Vagina (tissue), 2 donors: ENCODE data around the gene HDC. TPM values are rescaled to one million over a fixed set of nuclear protein-coding genes. Genes with fewer than 3 reads are reported as not detected.
A peak's percentile ranks its signal among the peaks of the same experiment; 100 is the strongest.

ENCODE experiments used
- DNase-seq, 2 donors: peaks; one replicate each; pipeline ENCODE4 v3.0.0-alpha.2; 2017; ENCODE audit errors: extremely low spot score in 2 of 2
- H3K27ac ChIP-seq: fragments of 200-600 bp; sonication (generic); one replicate; pipeline ENCODE4 v1.5.1; 2019
- H3K27me3 ChIP-seq: fragments of 200-600 bp; sonication (generic); one replicate; pipeline ENCODE4 v1.5.1; 2019
- H3K36me3 ChIP-seq, 2 donors: fragments of 200-600 bp; sonication (generic); one replicate each; pipeline ENCODE4 v1.5.1; 2017 to 2019
- H3K4me1 ChIP-seq: fragments of 200-600 bp; sonication (generic); one replicate; pipeline ENCODE4 v1.5.1; 2019
- H3K4me3 ChIP-seq, 2 donors: fragments of 200-600 bp; sonication (generic); 1 replicate in 1 of 2; 2 replicates in 1 of 2; pipeline ENCODE4 v1.5.1; 2016 to 2019
- H3K9me3 ChIP-seq: fragments of 200-600 bp; sonication (generic); one replicate; pipeline ENCODE4 v1.5.1; 2019
- POLR2A ChIP-seq, 2 donors: fragments of 450-650 bp; IDR thresholded peaks; one replicate each; pipeline ENCODE4 v1.6.1; 2017; ENCODE audit warnings: antibody characterized with exemption in 2 of 2, mild to moderate bottlenecking in 2 of 2, moderate library complexity in 2 of 2
- POLR2AphosphoS5 ChIP-seq, 2 donors: sonication (generic); formaldehyde crosslinking; IDR thresholded peaks; one replicate each; pipeline ENCODE4 v1.9.0; 2017; ENCODE audit warnings: antibody characterized with exemption in 2 of 2, mild to moderate bottlenecking in 2 of 2, low read depth in 1 of 2; ENCODE audit not compliant: insufficient read depth in 1 of 2
- intact Hi-C: fragments of 100-400 bp; cut with DNase I; formaldehyde crosslinking; loops from one replicate; pipeline ENCODE4 v1.15.1; 2023
- total RNA-seq: library from RNA; depleted of rRNA; stranded (reverse); fragments of >200 nt; gene quantifications from one replicate; pipeline ENCODE4 v1.2.3, GENCODE V29; 2016
- TF ChIP-seq, protein P1 (sequence below), 3 experiments: fragments of 450-650 bp in 2 of 3; fragments of 200-600 bp in 1 of 3; sonication (generic) in 1 of 3; IDR thresholded peaks; one replicate each; pipeline ENCODE4 v1.5.1; 2017 to 2019; ENCODE audit warnings: antibody characterized with exemption in 3 of 3, mild to moderate bottlenecking in 2 of 3, moderate library complexity in 2 of 3

HDC gene
- total RNA-seq, 1 donor from 2014 or later: 0.49 TPM

DNA sequence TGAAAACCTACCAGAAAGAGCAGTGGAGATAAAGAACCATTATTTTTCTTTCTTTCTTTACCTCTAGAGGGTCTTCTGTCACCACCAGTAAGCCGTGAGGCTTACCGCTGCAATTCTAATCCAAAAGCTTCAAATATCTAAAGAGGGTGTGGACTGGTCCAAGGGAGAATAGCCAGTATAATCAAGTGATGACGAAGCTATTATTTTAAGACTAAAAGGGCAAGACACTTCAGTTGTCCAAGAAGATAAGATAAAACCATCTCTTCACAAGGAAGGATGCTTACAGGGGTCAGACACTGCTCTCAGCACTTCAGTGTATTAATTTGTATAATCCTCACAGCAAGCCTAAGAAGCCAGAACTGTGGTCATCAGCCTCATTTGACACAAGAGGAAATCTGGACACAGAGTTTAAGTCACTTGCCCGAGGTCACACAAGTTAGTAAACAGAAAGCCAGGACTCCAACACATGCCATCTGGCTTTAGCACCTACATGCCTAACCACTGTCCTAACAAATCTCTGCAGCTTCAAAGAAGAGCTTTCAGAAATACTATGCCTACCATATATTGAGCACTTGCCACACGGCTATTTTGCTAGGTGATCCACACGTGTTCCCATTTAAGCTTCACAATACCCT is 14.6 kb downstream of the HDC start:
- TF ChIP-seq, protein P1, sequence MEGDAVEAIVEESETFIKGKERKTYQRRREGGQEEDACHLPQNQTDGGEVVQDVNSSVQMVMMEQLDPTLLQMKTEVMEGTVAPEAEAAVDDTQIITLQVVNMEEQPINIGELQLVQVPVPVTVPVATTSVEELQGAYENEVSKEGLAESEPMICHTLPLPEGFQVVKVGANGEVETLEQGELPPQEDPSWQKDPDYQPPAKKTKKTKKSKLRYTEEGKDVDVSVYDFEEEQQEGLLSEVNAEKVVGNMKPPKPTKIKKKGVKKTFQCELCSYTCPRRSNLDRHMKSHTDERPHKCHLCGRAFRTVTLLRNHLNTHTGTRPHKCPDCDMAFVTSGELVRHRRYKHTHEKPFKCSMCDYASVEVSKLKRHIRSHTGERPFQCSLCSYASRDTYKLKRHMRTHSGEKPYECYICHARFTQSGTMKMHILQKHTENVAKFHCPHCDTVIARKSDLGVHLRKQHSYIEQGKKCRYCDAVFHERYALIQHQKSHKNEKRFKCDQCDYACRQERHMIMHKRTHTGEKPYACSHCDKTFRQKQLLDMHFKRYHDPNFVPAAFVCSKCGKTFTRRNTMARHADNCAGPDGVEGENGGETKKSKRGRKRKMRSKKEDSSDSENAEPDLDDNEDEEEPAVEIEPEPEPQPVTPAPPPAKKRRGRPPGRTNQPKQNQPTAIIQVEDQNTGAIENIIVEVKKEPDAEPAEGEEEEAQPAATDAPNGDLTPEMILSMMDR (IDR thresholded peaks at IDR 0.05): no peak
- no peak for TF ChIP-seq POLR2A (IDR thresholded peaks at IDR 0.05)
- TF ChIP-seq POLR2AphosphoS5 (IDR thresholded peaks at IDR 0.05; ENCODE audit: insufficient read depth in 1 of 2, low read depth in 1 of 2): no peak
- no peaks in the 10 kb centered on the region for H3K36me3 ChIP-seq
- no peaks in the 10 kb centered on the region for H3K9me3 ChIP-seq
- no peak overlapping the region for H3K27ac ChIP-seq
- H3K27me3 ChIP-seq: no peaks in the 10 kb centered on the region
- intact Hi-C loops: no loop called here
- no peaks in the 10 kb centered on the region for H3K4me1 ChIP-seq
- DNase-seq: peak in 1 of 2 donors; percentile 44
- H3K4me3 ChIP-seq: no peak overlapping the region

DNA sequence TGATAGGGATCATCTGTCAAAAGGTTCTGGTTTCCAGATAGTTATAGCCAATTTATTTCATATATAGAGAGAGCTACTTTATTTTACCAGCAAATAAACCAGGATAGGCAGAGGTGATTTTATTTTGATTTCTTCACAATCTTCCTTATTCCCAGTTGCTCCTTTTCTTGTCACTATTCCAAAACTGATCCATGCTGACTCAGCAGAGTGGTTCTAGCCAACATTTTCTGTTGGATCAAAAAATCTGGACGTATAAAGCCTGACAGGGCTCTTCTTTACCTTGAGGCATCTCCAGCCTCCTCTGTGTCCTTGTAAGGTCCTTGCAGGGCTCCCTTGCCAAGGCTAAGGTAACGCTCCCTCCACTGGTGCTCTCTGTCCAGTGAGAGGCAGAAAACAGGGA is 15.8 kb downstream of the HDC start:
- TF ChIP-seq, protein P1 (IDR thresholded peaks at IDR 0.05): no peak
- intact Hi-C loops: no loop called here

DNA sequence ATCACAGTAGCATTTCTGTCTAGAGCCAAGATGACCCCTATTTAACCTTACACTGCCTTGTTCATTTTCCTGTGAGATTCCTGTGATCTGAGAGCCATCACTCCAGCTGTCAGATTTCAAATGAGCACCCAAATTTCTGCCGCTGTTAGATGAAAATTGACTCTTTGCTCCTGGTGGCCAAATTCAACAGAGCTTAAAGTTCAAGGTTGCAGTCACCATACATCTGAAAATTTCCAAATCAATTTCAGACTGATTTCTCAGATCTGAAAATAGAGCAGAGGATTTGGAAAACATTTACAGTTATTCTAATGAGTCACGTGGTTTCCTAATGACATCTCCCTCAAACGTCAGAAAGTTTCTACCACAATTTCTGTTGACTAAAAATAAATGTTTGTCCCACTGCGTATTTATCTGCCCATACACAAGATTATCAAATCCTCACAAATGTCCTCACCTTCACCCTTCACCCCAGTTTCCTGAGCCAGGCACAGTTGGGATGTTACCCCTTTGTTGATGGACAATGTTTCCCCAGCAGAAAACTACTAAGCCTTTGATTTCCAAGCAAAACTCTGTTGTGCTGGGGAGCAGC is 16.4 kb downstream of the HDC start:
- no peaks in the 10 kb centered on the region for H3K36me3 ChIP-seq
- no peak overlapping the region for H3K4me3 ChIP-seq
- intact Hi-C loops: no loop called here
- no peak for TF ChIP-seq POLR2A (IDR thresholded peaks at IDR 0.05)
- TF ChIP-seq, protein P1 (IDR thresholded peaks at IDR 0.05): no peak
- no peak for TF ChIP-seq POLR2AphosphoS5 (IDR thresholded peaks at IDR 0.05; ENCODE audit: insufficient read depth in 1 of 2, low read depth in 1 of 2)
- DNase-seq: no peak
- H3K9me3 ChIP-seq: no peaks in the 10 kb centered on the region
- no peaks in the 10 kb centered on the region for H3K4me1 ChIP-seq
- H3K27ac ChIP-seq: no peak overlapping the region
- H3K27me3 ChIP-seq: no peaks in the 10 kb centered on the region

More for the DNA sequence above, 15.8 kb downstream of the HDC start:
- no peak overlapping the region for H3K27ac ChIP-seq
- DNase-seq: no peak
- no peaks in the 10 kb centered on the region for H3K36me3 ChIP-seq
- H3K4me3 ChIP-seq: no peak overlapping the region
- H3K4me1 ChIP-seq: no peaks in the 10 kb centered on the region
- no peaks in the 10 kb centered on the region for H3K9me3 ChIP-seq
- no peaks in the 10 kb centered on the region for H3K27me3 ChIP-seq

DNA sequence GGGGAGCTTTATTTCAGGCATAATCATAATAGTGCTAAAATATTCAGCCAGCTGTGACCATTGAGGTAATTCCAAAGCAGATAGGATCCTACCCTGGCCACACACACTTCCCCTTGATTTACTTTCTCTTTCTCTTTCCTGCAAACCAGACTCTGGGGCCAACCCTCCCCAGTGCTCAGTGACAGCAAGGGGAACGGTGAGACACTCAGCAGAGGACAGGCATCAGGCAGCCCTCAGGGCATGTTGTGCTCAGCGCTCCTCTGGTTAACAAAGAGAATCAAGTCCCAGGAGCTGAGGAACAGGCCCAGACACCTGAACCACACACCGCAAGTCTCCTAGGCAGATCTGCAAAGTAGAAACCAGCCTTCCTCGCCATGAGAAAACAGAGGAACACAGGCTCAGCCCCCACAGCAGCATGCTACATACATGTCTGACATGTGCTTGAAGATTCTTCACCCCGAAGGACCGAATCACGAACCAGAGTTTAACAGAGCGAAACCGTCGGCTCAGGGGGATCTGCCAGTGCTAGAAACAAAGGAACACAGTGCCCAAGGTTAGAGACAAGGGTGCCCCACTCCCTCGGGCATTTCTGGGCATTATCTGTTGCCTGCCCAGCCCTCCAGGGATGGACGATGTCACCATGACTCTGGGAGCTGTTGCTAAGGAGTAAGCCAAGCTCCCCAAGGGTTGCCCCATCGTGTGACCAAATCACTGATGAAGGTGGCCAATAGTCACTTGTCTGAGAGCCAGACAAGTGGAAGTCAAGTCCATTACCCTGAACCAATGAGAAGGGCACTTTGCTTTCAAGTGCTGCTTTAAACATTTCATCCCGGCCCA is 17.5 kb downstream of the HDC start:
- Histone ChIP-seq H3K27ac (no peak overlapping the region), H3K27me3 (no peaks in the 10 kb centered on the region), H3K4me3 (no peak overlapping the region), H3K9me3 (no peaks in the 10 kb centered on the region), H3K36me3 (no peaks in the 10 kb centered on the region), H3K4me1 (no peaks in the 10 kb centered on the region)
- DNase-seq: peak in 1 of 2 donors; percentile 78
- intact Hi-C loops: no loop called here
- TF ChIP-seq POLR2A (IDR thresholded peaks at IDR 0.05) (no peak), POLR2AphosphoS5 (IDR thresholded peaks at IDR 0.05; ENCODE audit: insufficient read depth in 1 of 2, low read depth in 1 of 2) (no peak)
- TF ChIP-seq, protein P1 (IDR thresholded peaks at IDR 0.05): no peak

DNA sequence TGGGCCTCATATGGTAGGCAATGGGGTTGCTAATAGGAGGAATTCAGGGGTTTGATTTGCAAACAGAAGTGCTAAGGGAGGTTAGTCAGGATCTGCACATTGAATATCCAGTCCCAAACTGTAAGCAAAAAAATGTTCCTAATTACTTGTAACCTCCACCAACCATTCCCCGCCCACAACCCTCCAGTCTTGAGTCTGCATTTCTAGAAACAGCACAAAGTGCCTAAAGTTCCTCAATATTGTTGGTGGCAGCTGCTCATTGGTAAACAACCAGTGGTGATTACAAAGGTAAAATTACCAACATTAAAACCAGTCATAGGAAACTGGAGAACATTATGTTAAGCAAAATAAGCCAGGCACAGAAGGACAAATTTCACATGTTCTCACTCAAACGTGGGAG is 18.9 kb downstream of the HDC start:
- intact Hi-C loops: no loop called here

More for the DNA sequence above, 18.9 kb downstream of the HDC start:
- Histone ChIP-seq H3K27me3 (no peaks in the 10 kb centered on the region), H3K4me1 (no peaks in the 10 kb centered on the region), H3K36me3 (no peaks in the 10 kb centered on the region), H3K9me3 (no peaks in the 10 kb centered on the region), H3K4me3 (no peak overlapping the region), H3K27ac (no peak overlapping the region)
- TF ChIP-seq, protein P1 (IDR thresholded peaks at IDR 0.05): no peak
- no peak for DNase-seq
